Measurements from ENCODE around the gene KHK.

Gene KHK

GRCh38 chr2:27126252-27126710, 39.7 kb downstream of the KHK start:
- Histone ChIP-seq H3K27me3 (peaks cover 19 to 36% (median 32%) of the 10 kb centered on the region in 11 experiments), H3K36me3 (peaks cover 19 to 32% (median 26%) of the 10 kb centered on the region in 11 experiments), H3K4me2 (no peak overlapping the region), H3K9ac (no peak overlapping the region), H3K4me3 (no peak overlapping the region), H3K4me1 (no peaks in the 10 kb centered on the region; a peak in 1 of 20 replicates), H3K27ac (no peak overlapping the region), H4K20me1 (peaks cover 0 to 35% (median 22%) of the 10 kb centered on the region in 11 experiments; a peak in 18 of 22 replicates), H3K9me3 (replicated peaks in 1 of 11) (no peaks in the 10 kb centered on the region)
- no peak for TF ChIP-seq Cebpa-rat (IDR thresholded peaks at IDR 0.05)

DNA sequence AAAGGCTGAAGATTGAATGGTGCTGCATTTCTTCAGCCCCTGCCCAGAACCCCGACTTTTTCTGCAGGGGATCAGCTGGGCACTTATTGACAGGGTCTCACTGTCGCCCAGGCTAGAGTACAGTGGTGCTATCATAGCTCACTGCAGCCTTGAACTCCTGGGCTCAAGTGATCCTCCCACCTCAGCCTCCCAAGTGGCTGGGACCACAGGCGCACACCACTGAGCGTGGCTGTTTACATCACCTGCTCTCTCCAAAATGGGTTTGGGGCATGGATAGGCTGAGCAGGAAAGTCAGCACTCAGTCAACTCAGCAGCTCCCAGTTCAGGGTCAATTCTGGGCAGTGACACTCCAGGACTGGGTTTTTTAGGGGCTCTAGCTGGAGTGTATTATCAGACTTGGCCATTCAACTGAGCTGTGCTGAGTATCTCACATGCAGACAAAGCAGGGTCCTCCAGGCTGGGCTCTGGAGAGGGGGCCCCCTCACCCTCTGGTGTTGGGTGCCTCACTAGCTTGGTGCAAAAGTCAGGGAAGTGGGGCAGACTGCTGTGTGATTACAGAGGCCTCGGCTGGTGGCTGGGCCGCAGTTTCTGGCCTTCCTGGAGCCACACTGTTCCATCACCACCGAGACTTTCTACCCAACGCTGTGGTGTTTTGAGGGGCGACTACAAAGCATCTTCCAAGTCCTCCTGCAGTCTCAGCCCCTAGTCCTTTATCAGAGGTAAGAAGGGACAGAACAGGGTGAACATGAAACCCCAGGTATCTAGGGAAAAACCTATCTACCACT, 41.5 kb downstream of the KHK start:
- peaks cover 3 to 12% (median 8%) of the 10 kb centered on the region in 10 experiments for H3K4me1 ChIP-seq
- H3K36me3 ChIP-seq: peaks cover 37 to 50% (median 43%) of the 10 kb centered on the region in 11 experiments
- no peak for TF ChIP-seq Cebpa-rat (IDR thresholded peaks at IDR 0.05)
- H3K9ac ChIP-seq: no peak overlapping the region
- H3K4me2 ChIP-seq: no peak overlapping the region
- no peak overlapping the region for H3K27ac ChIP-seq
- peaks cover 12 to 18% (median 15%) of the 10 kb centered on the region in 11 experiments for H3K27me3 ChIP-seq
- no peaks in the 10 kb centered on the region for H3K9me3 ChIP-seq (replicated peaks in 1 of 11)
- no peak overlapping the region for H3K4me3 ChIP-seq
- H4K20me1 ChIP-seq: peaks cover 12 to 53% (median 40%) of the 10 kb centered on the region in 11 experiments; a peak in 21 of 22 replicates

DNA sequence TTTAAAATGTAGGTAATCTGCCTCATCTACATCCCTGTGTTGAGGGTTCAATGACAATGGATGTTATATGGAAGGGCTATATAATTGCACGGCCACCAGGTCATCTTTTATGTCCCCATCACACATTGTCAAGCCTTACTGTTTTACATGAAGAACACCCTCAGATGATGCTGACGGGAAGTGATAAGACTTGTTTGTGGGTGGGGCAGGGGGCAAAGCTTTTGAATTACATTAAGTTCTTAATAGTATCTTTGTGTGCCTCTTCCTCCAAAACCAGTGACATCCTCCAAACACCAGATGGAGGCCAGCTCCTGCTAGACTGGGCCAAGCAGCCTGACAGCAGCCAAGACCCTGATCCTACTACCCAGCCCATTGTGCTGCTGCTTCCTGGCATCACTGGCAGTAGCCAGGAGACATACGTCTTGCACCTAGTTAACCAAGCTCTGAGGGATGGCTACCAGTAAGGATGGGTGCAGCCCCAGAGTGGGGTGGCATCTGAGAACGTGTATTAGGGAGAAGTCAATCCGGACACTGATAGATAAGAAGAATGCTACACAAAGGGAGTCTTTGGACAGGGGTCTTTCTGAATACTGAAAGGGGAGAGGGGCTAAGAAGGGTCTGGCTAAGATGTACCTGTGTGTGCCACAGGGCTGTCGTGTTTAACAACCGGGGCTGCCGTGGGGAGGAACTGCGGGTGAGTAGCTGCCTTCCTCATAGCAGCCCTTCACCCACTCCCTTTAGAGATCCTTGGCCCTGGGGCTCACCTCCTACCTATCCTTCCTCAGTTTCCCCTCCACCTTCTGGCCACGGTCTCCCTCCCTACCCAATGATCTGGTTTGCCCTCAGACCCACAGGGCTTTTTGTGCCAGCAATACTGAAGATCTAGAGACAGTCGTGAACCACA, 42.3 kb downstream of the KHK start:
- H3K9ac ChIP-seq: no peak overlapping the region
- H3K4me1 ChIP-seq: peaks cover 10 to 19% (median 14%) of the 10 kb centered on the region in 10 experiments
- H3K27me3 ChIP-seq: peaks cover 4 to 10% (median 7%) of the 10 kb centered on the region in 11 experiments; a peak in 21 of 22 replicates
- H3K4me2 ChIP-seq: no peak overlapping the region
- H3K36me3 ChIP-seq: peaks cover 38 to 54% (median 44%) of the 10 kb centered on the region in 11 experiments
- H3K4me3 ChIP-seq: no peak overlapping the region
- no peaks in the 10 kb centered on the region for H3K9me3 ChIP-seq (replicated peaks in 1 of 11)
- no peak overlapping the region for H3K27ac ChIP-seq
- H4K20me1 ChIP-seq: peaks cover 20 to 61% (median 46%) of the 10 kb centered on the region in 11 experiments; a peak in 21 of 22 replicates
- TF ChIP-seq Cebpa-rat (IDR thresholded peaks at IDR 0.05): no peak

DNA sequence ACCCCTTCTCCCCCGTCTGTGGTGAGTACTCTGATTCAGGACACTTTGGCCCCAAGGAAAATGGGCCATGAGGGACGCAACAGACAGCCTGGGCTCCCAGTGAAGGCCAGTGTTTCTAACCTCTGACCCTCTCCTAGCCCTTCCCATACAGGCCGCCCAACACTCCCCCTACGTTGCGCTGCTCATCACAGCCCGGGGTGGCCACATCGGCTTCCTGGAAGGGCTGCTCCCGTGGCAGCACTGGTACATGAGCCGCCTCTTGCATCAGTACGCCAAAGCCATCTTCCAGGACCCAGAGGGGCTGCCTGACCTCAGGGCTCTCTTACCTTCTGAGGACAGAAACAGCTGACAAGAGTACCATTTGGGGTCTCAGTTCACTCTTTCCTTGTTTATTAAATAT, 43.8 kb downstream of the KHK start:
- H3K4me3 ChIP-seq: no peak overlapping the region
- no peak overlapping the region for H3K4me2 ChIP-seq
- H3K27me3 ChIP-seq: no peaks in the 10 kb centered on the region
- peaks cover 18 to 27% (median 22%) of the 10 kb centered on the region in 10 experiments for H3K4me1 ChIP-seq
- no peak overlapping the region for H3K27ac ChIP-seq
- peaks cover 23 to 61% (median 47%) of the 10 kb centered on the region in 11 experiments; a peak in 21 of 22 replicates for H4K20me1 ChIP-seq
- H3K9me3 ChIP-seq (replicated peaks in 1 of 11): no peaks in the 10 kb centered on the region
- no peak for TF ChIP-seq Cebpa-rat (IDR thresholded peaks at IDR 0.05)
- peaks cover 38 to 54% (median 44%) of the 10 kb centered on the region in 11 experiments for H3K36me3 ChIP-seq
- H3K9ac ChIP-seq: no peak overlapping the region

DNA sequence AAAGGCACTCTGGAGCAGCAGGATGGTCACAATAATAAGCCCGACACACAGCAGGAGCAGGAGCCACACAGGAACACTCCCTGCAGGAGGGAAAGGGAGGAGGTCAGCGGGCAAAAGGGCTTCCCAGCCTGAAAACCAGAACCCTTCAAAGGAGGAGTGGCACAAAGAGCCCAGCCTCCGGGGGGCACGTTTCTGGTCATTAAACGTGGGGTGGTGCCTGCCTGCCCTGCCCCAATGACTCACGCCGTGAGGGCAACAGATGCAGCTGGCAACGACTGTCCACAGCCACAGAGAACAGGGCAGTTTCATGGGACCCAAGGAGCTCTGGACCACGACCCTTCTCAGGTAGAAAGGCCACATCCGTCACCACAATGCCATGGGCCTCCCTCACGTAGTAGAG, 44.9 kb downstream of the KHK start:
- Histone ChIP-seq H3K27ac (no peak overlapping the region), H3K4me3 (no peak overlapping the region), H3K9ac (no peak overlapping the region), H3K27me3 (no peaks in the 10 kb centered on the region), H4K20me1 (peaks cover 23 to 61% (median 47%) of the 10 kb centered on the region in 11 experiments; a peak in 21 of 22 replicates), H3K36me3 (peaks cover 38 to 54% (median 44%) of the 10 kb centered on the region in 11 experiments), H3K9me3 (replicated peaks in 1 of 11) (no peaks in the 10 kb centered on the region), H3K4me2 (no peak overlapping the region), H3K4me1 (peaks cover 22 to 32% (median 26%) of the 10 kb centered on the region in 10 experiments)
- TF ChIP-seq Cebpa-rat (IDR thresholded peaks at IDR 0.05): no peak

DNA sequence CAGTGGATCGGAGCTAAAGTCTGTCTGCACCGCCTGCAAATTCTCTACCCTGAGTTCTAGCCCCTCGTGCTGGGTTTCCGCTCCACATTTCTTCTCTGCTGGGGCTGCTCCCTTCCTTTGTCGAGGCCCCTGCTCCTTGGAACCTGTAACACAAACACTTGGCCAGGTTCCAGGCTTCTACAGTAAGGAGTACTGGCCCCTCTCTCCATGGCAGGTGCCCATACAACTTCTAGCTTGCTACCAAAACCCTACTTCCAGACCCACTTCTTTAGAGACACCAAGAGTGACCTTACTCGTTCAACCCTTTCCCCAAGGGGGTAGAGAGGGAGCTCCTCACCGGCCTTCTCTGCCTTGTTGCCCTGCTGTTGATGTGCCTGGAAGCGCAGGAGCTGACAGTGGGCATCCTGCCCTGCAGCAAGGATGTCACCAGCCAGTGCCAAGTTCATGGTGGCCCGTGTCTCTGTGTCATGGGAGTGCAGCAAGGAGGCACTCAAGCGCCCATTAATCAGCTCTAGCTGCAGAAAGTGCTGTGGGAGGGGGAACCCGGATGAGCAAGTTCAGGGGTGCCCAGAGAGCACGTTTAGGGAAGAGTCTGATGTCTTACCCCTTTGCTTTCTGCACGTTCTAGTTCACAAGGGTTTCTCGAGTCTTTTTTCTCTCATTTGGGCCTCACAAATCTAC, 46.8 kb downstream of the KHK start:
- H3K4me2 ChIP-seq: peak overlapping the region; percentile 80 to 97 (median 91)
- H3K27me3 ChIP-seq: no peaks in the 10 kb centered on the region
- peak overlapping the region; percentile 85 to 100 (median 95) for H3K4me3 ChIP-seq
- H3K27ac ChIP-seq: peak overlapping the region in 9 of 11 experiments; percentile 84 to 94 (median 88); a peak in 14 of 22 replicates
- H3K9ac ChIP-seq: peak overlapping the region; percentile 86 to 98 (median 92)
- no peaks in the 10 kb centered on the region for H3K9me3 ChIP-seq (replicated peaks in 1 of 11)
- peaks cover 22 to 32% (median 26%) of the 10 kb centered on the region in 10 experiments for H3K4me1 ChIP-seq
- peaks cover 23 to 55% (median 47%) of the 10 kb centered on the region in 11 experiments; a peak in 21 of 22 replicates for H4K20me1 ChIP-seq
- H3K36me3 ChIP-seq: peaks cover 38 to 51% (median 44%) of the 10 kb centered on the region in 11 experiments
- TF ChIP-seq Cebpa-rat (IDR thresholded peaks at IDR 0.05): no peak

DNA sequence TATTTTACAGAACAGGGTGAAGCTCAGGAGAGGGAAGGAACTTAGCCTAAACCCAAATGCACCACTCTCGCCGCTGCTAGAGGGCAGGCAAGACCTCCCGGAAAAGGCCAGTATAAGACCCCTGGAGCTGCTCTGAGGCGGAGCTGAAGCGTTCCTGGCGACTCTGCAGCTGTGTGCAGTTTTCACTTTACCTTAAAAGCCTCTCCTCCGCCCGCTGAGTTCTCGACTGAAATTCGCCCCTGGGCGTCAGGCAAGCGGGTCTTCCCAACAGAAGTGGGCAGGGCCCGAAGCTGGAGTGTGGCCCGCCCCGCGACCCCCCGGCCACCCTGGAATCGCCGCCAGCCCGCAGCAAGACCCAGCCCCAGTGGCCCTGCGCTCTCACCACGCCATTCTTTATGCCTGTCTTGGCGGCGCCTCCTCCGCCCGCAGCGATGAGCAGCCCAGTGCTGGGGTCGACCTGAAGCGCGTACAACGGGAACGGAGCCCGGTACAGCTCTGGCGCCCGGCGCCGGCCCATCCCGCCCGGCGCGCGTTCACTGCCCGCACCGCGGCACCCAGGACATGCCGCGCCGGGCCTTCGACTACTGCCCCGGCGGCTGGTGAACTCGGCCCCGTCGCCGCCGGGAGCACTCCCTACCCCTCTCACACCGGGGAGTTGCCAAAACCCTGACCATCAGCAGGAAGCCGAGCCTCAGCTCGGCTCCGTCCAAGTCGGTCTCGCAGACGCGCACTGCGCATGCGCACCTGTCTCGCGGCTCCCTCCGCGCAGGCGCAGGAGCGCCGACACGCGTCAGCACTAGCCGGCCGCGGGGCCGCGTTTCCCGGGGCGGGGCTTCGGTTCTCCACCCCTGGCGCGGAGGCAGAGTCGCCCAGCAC, 47.6 kb downstream of the KHK start, which contains the start of gene PREB:
Gene PREB, minus strand, starts transcription at position 732 of the 876 bp plus-strand sequence. Its CDS starts 215 bp downstream, at position 517.
- Histone ChIP-seq H3K4me1 (peaks cover 22 to 32% (median 26%) of the 10 kb centered on the region in 10 experiments), H3K4me3 (peak within 1 kb of the TSS; percentile 85 to 100 (median 95)), H3K4me2 (peak within 1 kb of the TSS; percentile 80 to 97 (median 91)), H3K27me3 (no peaks in the 10 kb centered on the region), H3K27ac (peak within 1 kb of the TSS; percentile 81 to 94 (median 88)), H4K20me1 (peaks cover 23 to 48% (median 45%) of the 10 kb centered on the region in 11 experiments; a peak in 21 of 22 replicates), H3K9ac (peak within 1 kb of the TSS; percentile 86 to 98 (median 92)), H3K36me3 (peaks cover 38 to 43% (median 40%) of the 10 kb centered on the region in 11 experiments), H3K9me3 (replicated peaks in 1 of 11) (no peaks in the 10 kb centered on the region)
- no peak for TF ChIP-seq Cebpa-rat (IDR thresholded peaks at IDR 0.05)
